ENCODE results near the gene CDPF1.

DNA sequence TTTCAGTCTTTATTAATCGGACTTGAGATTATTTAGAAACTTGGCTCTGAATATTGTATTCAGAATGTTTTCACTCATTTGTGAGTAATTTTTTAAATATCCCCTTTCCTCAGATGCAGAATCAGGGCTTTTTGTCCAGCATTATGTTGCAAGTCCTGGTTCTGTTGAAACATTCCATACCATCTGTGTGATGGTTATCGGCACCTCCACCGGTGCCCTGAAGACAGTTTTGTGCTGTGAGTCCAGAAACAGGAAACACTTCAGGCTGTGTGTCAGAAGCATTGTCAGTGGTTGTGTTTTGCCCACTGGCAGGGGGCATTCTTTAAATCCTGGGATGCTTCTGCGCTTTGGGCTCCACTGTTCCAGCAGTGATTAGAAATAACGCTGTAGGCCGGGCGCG lies 20.4 kb downstream of the CDPF1 start:
- TF ChIP-seq POLR2A (IDR thresholded peaks at IDR 0.05; ENCODE audit: borderline replicate concordance, extremely low read depth, insufficient read depth, insufficient read length) (no peak), YY1 (IDR thresholded peaks at IDR 0.05; ENCODE audit: extremely low read depth, insufficient replicate concordance, low read depth, low read length) (no peak), EZH2 (IDR thresholded peaks at IDR 0.05) (no peak), EZH2phosphoT487 (IDR thresholded peaks at IDR 0.05; ENCODE audit: borderline replicate concordance) (no peak), ZNF274 (IDR thresholded peaks at IDR 0.05; ENCODE audit: low read depth, low read length) (no peak), SIN3A (IDR thresholded peaks at IDR 0.05; ENCODE audit: low read depth) (no peak), FOSL1 (IDR thresholded peaks at IDR 0.05; ENCODE audit: low read depth) (no peak), SP1 (IDR thresholded peaks at IDR 0.05; ENCODE audit: low read depth) (no peak), EGR1 (IDR thresholded peaks at IDR 0.05; ENCODE audit: low read depth) (no peak), CEBPB (IDR thresholded peaks at IDR 0.05; ENCODE audit: low read depth) (no peak), POLR2AphosphoS5 (IDR thresholded peaks at IDR 0.05; ENCODE audit: low read depth, low read length) (no peak)
- TF ChIP-seq, protein P1, sequence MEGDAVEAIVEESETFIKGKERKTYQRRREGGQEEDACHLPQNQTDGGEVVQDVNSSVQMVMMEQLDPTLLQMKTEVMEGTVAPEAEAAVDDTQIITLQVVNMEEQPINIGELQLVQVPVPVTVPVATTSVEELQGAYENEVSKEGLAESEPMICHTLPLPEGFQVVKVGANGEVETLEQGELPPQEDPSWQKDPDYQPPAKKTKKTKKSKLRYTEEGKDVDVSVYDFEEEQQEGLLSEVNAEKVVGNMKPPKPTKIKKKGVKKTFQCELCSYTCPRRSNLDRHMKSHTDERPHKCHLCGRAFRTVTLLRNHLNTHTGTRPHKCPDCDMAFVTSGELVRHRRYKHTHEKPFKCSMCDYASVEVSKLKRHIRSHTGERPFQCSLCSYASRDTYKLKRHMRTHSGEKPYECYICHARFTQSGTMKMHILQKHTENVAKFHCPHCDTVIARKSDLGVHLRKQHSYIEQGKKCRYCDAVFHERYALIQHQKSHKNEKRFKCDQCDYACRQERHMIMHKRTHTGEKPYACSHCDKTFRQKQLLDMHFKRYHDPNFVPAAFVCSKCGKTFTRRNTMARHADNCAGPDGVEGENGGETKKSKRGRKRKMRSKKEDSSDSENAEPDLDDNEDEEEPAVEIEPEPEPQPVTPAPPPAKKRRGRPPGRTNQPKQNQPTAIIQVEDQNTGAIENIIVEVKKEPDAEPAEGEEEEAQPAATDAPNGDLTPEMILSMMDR (IDR thresholded peaks at IDR 0.05 in 2 of 3, conservative IDR thresholded peaks at IDR 0.05 in 1 of 3; ENCODE audit: borderline replicate concordance in 1 of 3, insufficient read depth in 1 of 3, low read depth in 2 of 3, low read length in 2 of 3), result no peak
- TF ChIP-seq, protein P2, sequence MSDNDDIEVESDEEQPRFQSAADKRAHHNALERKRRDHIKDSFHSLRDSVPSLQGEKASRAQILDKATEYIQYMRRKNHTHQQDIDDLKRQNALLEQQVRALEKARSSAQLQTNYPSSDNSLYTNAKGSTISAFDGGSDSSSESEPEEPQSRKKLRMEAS (IDR thresholded peaks at IDR 0.05), result no peak
- TF ChIP-seq, protein P3, sequence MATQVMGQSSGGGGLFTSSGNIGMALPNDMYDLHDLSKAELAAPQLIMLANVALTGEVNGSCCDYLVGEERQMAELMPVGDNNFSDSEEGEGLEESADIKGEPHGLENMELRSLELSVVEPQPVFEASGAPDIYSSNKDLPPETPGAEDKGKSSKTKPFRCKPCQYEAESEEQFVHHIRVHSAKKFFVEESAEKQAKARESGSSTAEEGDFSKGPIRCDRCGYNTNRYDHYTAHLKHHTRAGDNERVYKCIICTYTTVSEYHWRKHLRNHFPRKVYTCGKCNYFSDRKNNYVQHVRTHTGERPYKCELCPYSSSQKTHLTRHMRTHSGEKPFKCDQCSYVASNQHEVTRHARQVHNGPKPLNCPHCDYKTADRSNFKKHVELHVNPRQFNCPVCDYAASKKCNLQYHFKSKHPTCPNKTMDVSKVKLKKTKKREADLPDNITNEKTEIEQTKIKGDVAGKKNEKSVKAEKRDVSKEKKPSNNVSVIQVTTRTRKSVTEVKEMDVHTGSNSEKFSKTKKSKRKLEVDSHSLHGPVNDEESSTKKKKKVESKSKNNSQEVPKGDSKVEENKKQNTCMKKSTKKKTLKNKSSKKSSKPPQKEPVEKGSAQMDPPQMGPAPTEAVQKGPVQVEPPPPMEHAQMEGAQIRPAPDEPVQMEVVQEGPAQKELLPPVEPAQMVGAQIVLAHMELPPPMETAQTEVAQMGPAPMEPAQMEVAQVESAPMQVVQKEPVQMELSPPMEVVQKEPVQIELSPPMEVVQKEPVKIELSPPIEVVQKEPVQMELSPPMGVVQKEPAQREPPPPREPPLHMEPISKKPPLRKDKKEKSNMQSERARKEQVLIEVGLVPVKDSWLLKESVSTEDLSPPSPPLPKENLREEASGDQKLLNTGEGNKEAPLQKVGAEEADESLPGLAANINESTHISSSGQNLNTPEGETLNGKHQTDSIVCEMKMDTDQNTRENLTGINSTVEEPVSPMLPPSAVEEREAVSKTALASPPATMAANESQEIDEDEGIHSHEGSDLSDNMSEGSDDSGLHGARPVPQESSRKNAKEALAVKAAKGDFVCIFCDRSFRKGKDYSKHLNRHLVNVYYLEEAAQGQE (IDR thresholded peaks at IDR 0.05; ENCODE audit: low read depth), result no peak

Data from HCT116 (cell line).